ENCODE results near the gene SPATA21.

SPATA21 gene

GRCh38 chr1:16450863-16451481 is 13.7 kb upstream of the SPATA21 start:
- DNase-seq, result no peak

- DNase-seq, result no peak
Observed at GRCh38 chr1:16449666-16450065, 12.4 kb upstream of the SPATA21 start.

GRCh38 chr1:16449065-16449464 is 11.8 kb upstream of the SPATA21 start:
- no peak for DNase-seq

- no peak for DNase-seq
Observed at GRCh38 chr1:16447641-16448040, 10.4 kb upstream of the SPATA21 start.

DNA sequence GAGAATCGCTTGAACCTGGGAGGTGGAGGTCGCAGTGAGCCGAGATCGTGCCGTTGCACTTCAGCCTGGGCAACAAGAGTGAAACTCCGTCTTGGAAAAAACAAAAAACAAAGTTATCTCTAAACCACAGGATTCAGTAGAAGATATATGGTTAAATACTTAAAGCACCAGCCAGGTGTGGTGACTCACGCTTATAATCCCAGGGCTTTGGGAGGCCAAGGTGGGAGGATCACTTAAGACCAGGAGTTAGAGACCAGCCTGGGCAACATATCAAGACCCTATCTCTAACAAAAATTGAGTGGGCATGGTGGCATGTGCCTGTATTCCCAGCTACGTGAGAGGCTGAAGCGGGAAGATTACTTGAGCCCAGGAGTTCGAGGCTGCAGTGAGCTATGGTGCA is 8.9 kb upstream of the SPATA21 start:
- no peak for DNase-seq

DNA sequence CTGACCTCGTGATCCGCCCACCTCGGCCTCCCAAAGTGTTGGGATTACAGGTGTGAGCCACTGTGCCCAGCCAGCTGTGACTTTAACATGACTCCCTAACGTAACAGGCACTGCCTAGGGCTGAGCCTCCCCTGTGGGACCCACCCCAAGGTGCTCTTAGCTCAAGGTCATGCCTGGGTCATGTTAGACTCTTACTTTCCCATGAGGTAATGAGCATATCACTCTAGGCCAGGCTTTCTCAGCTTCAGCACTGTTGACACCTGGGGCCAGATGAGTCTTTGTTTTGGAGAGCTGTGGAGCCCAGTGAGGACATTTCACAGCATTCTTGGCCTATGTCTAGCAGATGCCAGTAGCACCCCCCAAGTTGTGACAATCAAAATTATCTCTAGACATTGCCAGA is 7.8 kb upstream of the SPATA21 start:
- no peak for DNase-seq

GRCh38 chr1:16443975-16444770 is 6.9 kb upstream of the SPATA21 start:
- DNase-seq, result no peak

- no peak for DNase-seq
Observed at GRCh38 chr1:16442941-16443340, 5.7 kb upstream of the SPATA21 start.

- no peak for DNase-seq
Observed at GRCh38 chr1:16442265-16442664, 5.0 kb upstream of the SPATA21 start.

DNA sequence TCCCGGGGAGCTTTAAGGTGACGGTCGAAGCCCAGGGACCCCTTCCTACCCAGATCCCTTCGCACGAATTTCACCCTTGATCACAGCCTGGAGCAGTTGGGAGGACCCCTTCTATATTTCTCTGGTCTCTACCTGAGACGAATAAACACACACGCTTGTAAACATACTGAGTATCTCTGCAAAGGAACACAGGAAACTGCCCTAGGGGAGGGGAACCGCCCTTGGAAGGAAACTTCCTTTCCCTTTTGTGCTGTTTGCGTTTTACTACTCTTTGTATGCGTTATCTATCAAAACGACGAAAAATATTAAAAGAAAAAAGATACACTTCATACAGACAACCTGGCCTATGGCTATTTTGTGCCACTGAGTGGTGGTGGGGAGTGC is 4.0 kb upstream of the SPATA21 start:
- DNase-seq, result no peak

DNA sequence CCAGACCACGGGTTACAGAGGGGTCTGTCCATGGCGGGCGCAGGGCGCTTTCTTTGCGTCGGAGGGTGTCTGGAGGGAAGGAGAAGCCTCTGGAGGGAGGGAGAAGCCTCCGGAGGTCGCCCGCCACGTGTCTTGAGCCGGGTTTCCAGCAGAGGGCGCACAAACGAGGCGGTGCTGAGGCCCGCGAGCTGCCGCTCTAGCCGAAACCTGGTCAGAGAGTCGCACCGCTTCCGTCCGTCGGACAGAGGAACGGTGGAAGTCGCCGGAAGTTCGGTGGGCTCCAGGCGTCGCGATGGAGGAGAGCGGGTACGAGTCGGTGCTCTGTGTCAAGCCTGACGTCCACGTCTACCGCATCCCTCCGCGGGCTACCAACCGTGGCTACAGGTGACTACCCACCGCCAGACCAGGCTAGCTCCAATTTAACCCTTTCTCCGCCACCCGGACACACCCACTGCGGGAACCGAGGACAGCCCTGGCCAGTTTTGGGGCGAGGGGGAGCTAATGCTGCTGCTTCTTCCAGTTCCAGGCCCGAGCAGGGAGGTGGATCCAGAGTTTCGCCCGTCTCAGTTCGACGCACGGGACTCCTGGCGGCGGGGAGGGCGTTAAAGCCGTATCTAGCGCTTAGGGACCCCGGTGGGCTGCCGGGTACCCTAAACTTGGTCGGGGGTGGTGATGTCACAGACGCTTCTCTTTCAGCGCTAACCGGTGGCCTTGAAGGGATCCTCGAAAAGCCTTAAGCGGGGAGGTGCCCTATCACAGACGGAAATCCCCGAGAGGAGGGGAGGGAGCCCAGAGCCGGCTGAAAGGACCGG is 3.5 kb upstream of the SPATA21 start, which contains the start of gene NECAP2:
Gene NECAP2 (plus strand): TSS at position 255 of the 812 bp plus-strand sequence. CDS start 38 bp downstream, at position 293.
- peak; percentile 64 for DNase-seq

- DNase-seq, result no peak
Observed at GRCh38 chr1:16440131-16440469, 2.9 kb upstream of the SPATA21 start.

DNA sequence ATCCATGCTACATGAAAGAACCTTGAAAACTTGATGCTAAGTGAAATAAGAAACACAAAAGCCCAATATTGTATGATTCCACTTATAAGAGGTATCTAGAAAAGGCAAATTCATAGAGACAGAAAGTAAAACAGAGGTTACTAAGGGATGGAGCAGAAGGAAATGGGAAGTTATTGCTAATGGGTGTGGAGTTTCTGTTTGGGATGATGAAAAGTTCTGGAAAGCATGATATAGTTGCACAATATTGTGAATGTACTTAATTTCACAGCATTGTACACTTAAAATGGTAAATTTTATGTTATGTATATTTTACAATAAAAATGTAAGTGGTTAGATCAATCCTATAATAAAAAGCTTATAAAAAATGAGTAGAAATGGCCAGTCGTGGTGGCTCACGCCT is 1.7 kb upstream of the SPATA21 start:
- no peak for DNase-seq

DNA sequence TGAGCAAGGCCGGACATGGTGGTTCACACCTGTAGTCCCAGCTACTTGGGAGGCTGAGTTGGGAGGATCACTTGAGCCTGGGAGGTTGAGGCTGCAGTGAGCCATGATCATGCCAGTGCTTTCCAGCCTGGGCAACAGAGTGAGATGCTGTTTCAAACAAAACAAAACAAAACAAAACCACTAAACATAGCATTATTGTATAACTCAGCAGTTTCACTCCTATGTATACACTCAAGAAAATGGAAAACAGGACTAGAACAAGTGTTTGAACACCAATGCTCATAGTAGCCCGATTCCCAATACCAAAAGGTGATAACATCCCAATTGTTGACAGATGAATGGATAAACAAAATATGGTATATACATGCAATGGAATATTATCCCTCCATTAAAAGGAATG is 1.3 kb upstream of the SPATA21 start:
- DNase-seq, result no peak

- DNase-seq, result no peak
Observed at GRCh38 chr1:16434501-16434900, 2.7 kb downstream of the SPATA21 start.

DNA sequence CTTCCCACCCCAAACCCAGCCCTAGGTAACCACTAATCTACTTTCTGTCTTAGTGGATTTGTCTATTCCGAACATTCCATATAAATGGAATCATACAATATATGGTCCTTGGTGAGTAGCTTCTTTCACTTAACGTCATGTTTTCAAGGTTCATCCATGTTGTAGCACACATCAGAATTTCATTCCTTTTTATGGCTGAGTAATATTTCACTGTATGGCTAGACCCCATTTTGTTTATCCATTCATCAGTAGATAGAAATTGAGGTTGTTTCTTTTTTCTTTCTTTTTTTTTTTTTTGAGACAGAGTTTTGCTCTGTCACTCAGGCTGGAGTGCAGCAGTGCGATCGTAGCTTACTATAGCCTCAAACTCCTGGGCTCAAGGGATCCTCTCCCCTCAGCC is 3.2 kb downstream of the SPATA21 start:
- DNase-seq, result no peak

DNA sequence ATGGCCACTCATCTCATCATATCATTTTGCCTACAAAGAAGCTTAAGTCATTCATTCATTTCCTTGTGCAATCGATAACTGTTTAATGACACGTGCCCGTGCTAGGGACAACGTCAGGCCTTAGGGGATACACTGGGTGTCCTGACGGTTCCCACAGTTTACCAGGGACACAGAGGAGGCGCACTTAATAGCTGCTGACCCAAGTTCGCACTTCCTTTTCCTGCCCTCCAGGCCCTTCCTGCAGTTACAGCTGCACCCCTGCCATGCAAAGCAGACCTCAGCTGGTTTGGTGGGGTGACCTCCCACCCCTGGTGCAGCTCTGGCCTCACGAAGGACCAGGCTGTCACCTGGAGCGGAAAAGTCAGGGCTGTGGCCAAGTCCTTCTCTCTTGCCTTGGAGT is 4.2 kb downstream of the SPATA21 start:
- no peak for DNase-seq

DNA sequence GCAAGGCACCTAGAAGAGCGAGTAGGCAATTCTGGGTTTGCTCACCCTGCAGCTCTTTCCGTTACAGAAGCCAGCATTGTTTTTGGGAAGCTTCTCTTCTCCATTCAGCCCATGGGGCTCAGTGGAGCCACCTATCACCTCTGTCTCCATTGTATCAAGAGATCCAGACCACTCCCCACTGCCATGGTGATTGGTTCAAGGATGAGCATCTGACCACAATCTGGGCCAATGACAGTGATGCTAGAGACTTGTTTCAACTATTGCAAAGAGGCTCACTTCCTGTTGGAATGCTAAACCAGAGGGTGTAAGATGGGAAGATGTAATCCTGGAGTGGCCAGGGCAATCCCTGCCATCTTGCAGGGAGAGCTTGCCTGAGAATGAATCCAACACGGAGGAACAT is 6.6 kb downstream of the SPATA21 start:
- DNase-seq, result no peak

DNA sequence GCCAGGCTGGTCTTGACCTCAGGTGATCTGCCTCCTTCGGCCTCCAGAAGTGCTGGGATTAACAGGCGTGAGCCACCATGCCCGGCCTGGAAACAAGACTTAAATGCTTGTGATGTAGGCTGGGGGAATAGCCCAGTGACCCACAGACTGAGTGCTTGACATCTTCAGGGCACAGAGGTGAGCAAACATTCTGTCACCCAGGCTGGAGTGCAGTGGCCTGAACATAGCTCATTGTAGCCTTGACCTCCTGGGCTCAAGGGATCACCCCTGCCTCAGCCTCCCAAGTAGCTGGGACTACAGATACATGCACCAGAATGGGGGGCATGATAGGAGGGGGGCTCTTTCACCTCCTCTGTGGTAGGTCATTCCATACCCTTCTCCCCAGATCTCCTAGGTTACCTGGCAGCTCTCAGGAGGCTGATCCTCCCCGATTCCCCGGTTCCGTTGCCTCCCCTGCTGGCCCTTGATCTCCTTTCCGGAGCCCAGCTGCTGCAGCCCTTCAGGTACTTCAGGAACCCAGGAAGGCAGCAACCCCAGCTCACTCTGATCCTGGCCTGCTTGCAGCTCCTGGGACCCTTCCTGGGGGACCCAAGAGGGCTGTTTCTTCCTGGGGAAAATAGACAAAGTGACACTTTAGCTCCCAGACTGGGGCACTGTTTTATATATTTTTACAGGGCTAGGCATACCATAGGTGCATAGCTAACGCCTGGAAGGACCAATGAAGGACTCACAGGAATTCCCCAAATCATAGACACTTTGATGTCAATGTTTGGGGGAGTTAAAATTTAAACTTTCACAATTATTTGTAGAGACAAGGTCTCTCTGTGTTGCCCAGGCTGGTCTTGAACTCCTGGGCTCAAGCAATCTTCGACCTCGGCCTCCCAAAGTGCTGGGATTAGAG is 11.8 kb downstream of the SPATA21 start:
- no peak for DNase-seq

DNA sequence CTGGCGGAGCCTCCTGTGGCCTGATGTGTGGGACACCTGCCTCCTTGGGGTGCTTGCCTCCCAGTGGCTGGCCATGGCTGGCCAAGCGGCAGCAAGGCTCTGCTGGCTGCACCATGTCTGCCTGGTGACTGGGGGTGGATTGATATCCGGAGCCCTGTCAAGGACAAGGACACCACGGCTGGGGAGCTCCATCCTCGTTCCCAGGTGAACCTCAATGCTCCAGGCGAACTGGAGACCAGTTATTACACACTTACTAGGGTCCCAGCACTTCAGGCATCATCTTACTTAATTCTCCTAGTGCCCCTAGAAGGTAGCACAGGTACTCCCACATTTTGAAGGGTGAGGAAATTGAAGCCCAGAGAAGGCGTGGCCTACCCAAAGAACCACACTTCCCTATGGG is 15.2 kb downstream of the SPATA21 start:
- no peak for DNase-seq

GRCh38 chr1:16421201-16421600 is 16.0 kb downstream of the SPATA21 start:
- DNase-seq, result no peak

- no peak for DNase-seq
Observed at GRCh38 chr1:16420424-16421118, 16.7 kb downstream of the SPATA21 start.
